Measurements from ENCODE around the gene HAGH. TPM values are rescaled to one million over a fixed set of nuclear protein-coding genes. Genes with fewer than 3 reads are reported as not detected.

HAGH gene
- total and polyA plus RNA-seq, 4 donors = 50.2 to 79.0 (median 55.6) TPM

DNA sequence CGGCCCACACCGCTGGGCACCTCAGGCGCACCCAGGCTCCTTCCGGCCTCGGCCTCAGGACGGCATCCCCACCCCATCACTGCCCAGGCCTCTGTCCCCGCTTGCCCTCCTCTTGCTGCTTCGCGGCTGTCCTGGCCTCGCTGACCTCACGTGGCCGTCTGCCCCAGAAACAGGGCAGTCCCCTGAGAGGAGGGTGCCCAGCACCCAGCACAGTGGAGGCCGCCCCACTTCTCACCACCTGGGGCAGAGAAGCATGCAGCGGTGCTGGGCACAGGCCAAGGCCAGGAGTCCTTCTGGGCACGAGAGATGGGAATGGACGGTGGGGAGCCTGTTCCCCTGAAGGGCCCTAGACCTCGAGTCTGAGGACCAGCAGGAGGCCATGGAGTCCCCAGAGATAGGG, 8.9 kb downstream of the HAGH start:
- no peak for ATAC-seq (ENCODE audit: low FRiP score)

DNA sequence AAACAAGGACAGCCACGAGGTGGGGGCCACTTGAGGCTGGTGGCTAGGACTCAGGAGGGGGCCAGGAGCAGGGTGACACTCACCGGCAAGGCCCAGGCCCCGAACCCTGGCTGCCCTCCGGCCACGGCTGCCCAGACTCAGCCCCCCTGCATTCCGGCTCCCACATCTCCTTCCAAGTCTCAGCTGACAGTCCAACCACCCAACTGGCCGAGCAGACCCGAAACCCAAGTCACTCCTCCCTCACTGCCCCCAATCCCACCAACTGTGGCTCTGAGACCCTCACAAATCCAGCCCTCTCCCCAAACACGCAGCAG, 9.4 kb downstream of the HAGH start:
- no peaks in the 10 kb centered on the region for H3K9me3 ChIP-seq (ENCODE audit: control insufficient read depth, low read length)
- intact Hi-C loops (cut with DNase I) = no loop called here
- 93 to 96% methylated on average over 9 of the region's 9 CpGs for WGBS, 2 donors
- no peak overlapping the region for H3K4me3 ChIP-seq (ENCODE audit: low read length in 2 of 2)
- H3K4me1 ChIP-seq (ENCODE audit: control insufficient read depth in 1 of 2, insufficient read depth in 2 of 2, low read length in 2 of 2) = no peaks in the 10 kb centered on the region
- peak in 1 of 2 donors; percentile 47 for DNase-seq
- peaks cover 0 to 6% of the 10 kb centered on the region in 2 donors for H3K36me3 ChIP-seq (ENCODE audit: control insufficient read depth in 1 of 2, insufficient read depth in 2 of 2, low read length in 1 of 2)
- no peak overlapping the region for H3K27ac ChIP-seq (ENCODE audit: low read depth in 1 of 2, low read length in 2 of 2)
- H3K27me3 ChIP-seq (ENCODE audit: control insufficient read depth in 1 of 2, insufficient read depth in 2 of 2, low read length in 1 of 2) = no peaks in the 10 kb centered on the region
- no peak for ATAC-seq (ENCODE audit: low FRiP score)

More for the DNA sequence above, 8.9 kb downstream of the HAGH start:
- no peak overlapping the region for H3K4me3 ChIP-seq (ENCODE audit: low read length in 2 of 2)
- no peaks in the 10 kb centered on the region for H3K9me3 ChIP-seq (ENCODE audit: control insufficient read depth, low read length)
- H3K27ac ChIP-seq (ENCODE audit: low read depth in 1 of 2, low read length in 2 of 2) = no peak overlapping the region
- peaks cover 0 to 6% of the 10 kb centered on the region in 2 donors for H3K36me3 ChIP-seq (ENCODE audit: control insufficient read depth in 1 of 2, insufficient read depth in 2 of 2, low read length in 1 of 2)
- H3K27me3 ChIP-seq (ENCODE audit: control insufficient read depth in 1 of 2, insufficient read depth in 2 of 2, low read length in 1 of 2) = no peaks in the 10 kb centered on the region
- intact Hi-C loops (cut with DNase I) = no loop called here
- DNase-seq = no peak
- H3K4me1 ChIP-seq (ENCODE audit: control insufficient read depth in 1 of 2, insufficient read depth in 2 of 2, low read length in 2 of 2) = no peaks in the 10 kb centered on the region
- 87 to 91% methylated on average over 17 of the region's 17 CpGs for WGBS, 2 donors

- intact Hi-C loops (cut with DNase I) = no loop called here
- Histone ChIP-seq H3K36me3 (ENCODE audit: control insufficient read depth in 1 of 2, insufficient read depth in 2 of 2, low read length in 1 of 2) (peaks cover 0 to 6% of the 10 kb centered on the region in 2 donors), H3K27me3 (ENCODE audit: control insufficient read depth in 1 of 2, insufficient read depth in 2 of 2, low read length in 1 of 2) (no peaks in the 10 kb centered on the region), H3K9me3 (ENCODE audit: control insufficient read depth, low read length) (no peaks in the 10 kb centered on the region), H3K27ac (ENCODE audit: low read depth in 1 of 2, low read length in 2 of 2) (no peak overlapping the region), H3K4me3 (ENCODE audit: low read length in 2 of 2) (no peak overlapping the region), H3K4me1 (ENCODE audit: control insufficient read depth in 1 of 2, insufficient read depth in 2 of 2, low read length in 2 of 2) (no peaks in the 10 kb centered on the region)
- DNase-seq = peak in 1 of 2 donors; percentile 71
- ATAC-seq (ENCODE audit: low FRiP score) = no peak
- WGBS, 2 donors = 92 to 93% methylated on average over 38 to 40 of the region's 40 CpGs
Measured at GRCh38 chr16:1816396-1817275, 10.0 kb downstream of the HAGH start.

GRCh38 chr16:1815461-1815860, 11.2 kb downstream of the HAGH start:
- no peaks in the 10 kb centered on the region for H3K4me1 ChIP-seq (ENCODE audit: control insufficient read depth in 1 of 2, insufficient read depth in 2 of 2, low read length in 2 of 2)
- 89 to 90% methylated on average over 11 of the region's 11 CpGs for WGBS, 2 donors
- no peak overlapping the region for H3K4me3 ChIP-seq (ENCODE audit: low read length in 2 of 2)
- no peaks in the 10 kb centered on the region for H3K27me3 ChIP-seq (ENCODE audit: control insufficient read depth in 1 of 2, insufficient read depth in 2 of 2, low read length in 1 of 2)
- DNase-seq (peak in 1 of 2 donors; percentile 51), ATAC-seq (ENCODE audit: low FRiP score) (no peak)
- intact Hi-C loops (cut with DNase I) = no loop called here
- peaks cover 0 to 6% of the 10 kb centered on the region in 2 donors for H3K36me3 ChIP-seq (ENCODE audit: control insufficient read depth in 1 of 2, insufficient read depth in 2 of 2, low read length in 1 of 2)
- no peaks in the 10 kb centered on the region for H3K9me3 ChIP-seq (ENCODE audit: control insufficient read depth, low read length)
- no peak overlapping the region for H3K27ac ChIP-seq (ENCODE audit: low read depth in 1 of 2, low read length in 2 of 2)

- H3K27ac ChIP-seq (ENCODE audit: low read depth in 1 of 2, low read length in 2 of 2) = no peak overlapping the region
- no peak for DNase-seq
- no peaks in the 10 kb centered on the region for H3K27me3 ChIP-seq (ENCODE audit: control insufficient read depth in 1 of 2, insufficient read depth in 2 of 2, low read length in 1 of 2)
- peak; percentile 58 for ATAC-seq (ENCODE audit: low FRiP score)
- 29 to 30% methylated on average over 17 of the region's 17 CpGs for WGBS, 2 donors
- H3K36me3 ChIP-seq (ENCODE audit: control insufficient read depth in 1 of 2, insufficient read depth in 2 of 2, low read length in 1 of 2) = peaks cover 0 to 8% of the 10 kb centered on the region in 2 donors
- intact Hi-C loops (cut with DNase I) = no loop called here
- no peaks in the 10 kb centered on the region for H3K9me3 ChIP-seq (ENCODE audit: control insufficient read depth, low read length)
- H3K4me1 ChIP-seq (ENCODE audit: control insufficient read depth in 1 of 2, insufficient read depth in 2 of 2, low read length in 2 of 2) = no peaks in the 10 kb centered on the region
- H3K4me3 ChIP-seq (ENCODE audit: low read length in 2 of 2) = no peak overlapping the region
Measured at GRCh38 chr16:1812732-1813163, 13.9 kb downstream of the HAGH start.

GRCh38 chr16:1810536-1810935, 16.1 kb downstream of the HAGH start:
- Histone ChIP-seq H3K36me3 (ENCODE audit: control insufficient read depth in 1 of 2, insufficient read depth in 2 of 2, low read length in 1 of 2) (peaks cover 0 to 2% of the 10 kb centered on the region in 2 donors), H3K9me3 (ENCODE audit: control insufficient read depth, low read length) (no peaks in the 10 kb centered on the region), H3K4me1 (ENCODE audit: control insufficient read depth in 1 of 2, insufficient read depth in 2 of 2, low read length in 2 of 2) (no peaks in the 10 kb centered on the region), H3K4me3 (ENCODE audit: low read length in 2 of 2) (no peak overlapping the region), H3K27ac (ENCODE audit: low read depth in 1 of 2, low read length in 2 of 2) (no peak overlapping the region), H3K27me3 (ENCODE audit: control insufficient read depth in 1 of 2, insufficient read depth in 2 of 2, low read length in 1 of 2) (no peaks in the 10 kb centered on the region)
- no peak for ATAC-seq (ENCODE audit: low FRiP score)
- WGBS, 2 donors = 91 to 94% methylated on average over 15 to 16 of the region's 16 CpGs
- intact Hi-C loops (cut with DNase I) = no loop called here
- DNase-seq = no peak

DNA sequence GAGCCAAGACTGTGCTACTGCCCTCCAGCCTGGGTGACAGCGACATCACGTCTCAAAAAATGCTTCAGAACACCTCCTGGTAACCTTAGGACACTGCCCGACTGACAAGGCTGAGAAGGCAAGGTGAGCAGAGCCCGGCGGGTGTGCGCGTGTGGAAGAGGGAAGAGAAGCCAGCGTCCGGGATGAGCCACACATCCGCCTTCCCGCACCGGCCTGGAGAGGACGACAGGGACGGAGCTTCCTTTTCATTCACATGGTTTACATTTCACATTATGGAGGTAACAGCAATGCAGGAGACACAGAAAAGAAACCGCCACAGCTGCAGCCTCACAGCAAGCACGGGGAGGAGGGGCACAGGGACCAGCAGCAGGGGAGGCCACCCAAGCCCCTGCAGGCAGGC, 16.5 kb downstream of the HAGH start:
- Histone ChIP-seq H3K4me1 (ENCODE audit: control insufficient read depth in 1 of 2, insufficient read depth in 2 of 2, low read length in 2 of 2) (no peaks in the 10 kb centered on the region), H3K27ac (ENCODE audit: low read depth in 1 of 2, low read length in 2 of 2) (no peak overlapping the region), H3K9me3 (ENCODE audit: control insufficient read depth, low read length) (no peaks in the 10 kb centered on the region), H3K4me3 (ENCODE audit: low read length in 2 of 2) (no peak overlapping the region), H3K36me3 (ENCODE audit: control insufficient read depth in 1 of 2, insufficient read depth in 2 of 2, low read length in 1 of 2) (peaks cover 0 to 2% of the 10 kb centered on the region in 2 donors), H3K27me3 (ENCODE audit: control insufficient read depth in 1 of 2, insufficient read depth in 2 of 2, low read length in 1 of 2) (no peaks in the 10 kb centered on the region)
- DNase-seq (no peak), ATAC-seq (ENCODE audit: low FRiP score) (no peak)
- intact Hi-C loops (cut with DNase I) = no loop called here
- 91 to 93% methylated on average over 15 to 16 of the region's 16 CpGs for WGBS, 2 donors

- ATAC-seq (ENCODE audit: low FRiP score) = peak; percentile 46
- no peaks in the 10 kb centered on the region for H3K4me1 ChIP-seq (ENCODE audit: control insufficient read depth in 1 of 2, insufficient read depth in 2 of 2, low read length in 2 of 2)
- no peak overlapping the region for H3K4me3 ChIP-seq (ENCODE audit: low read length in 2 of 2)
- no peaks in the 10 kb centered on the region for H3K9me3 ChIP-seq (ENCODE audit: control insufficient read depth, low read length)
- no peak overlapping the region for H3K27ac ChIP-seq (ENCODE audit: low read depth in 1 of 2, low read length in 2 of 2)
- DNase-seq = peak in 1 of 2 donors; percentile 58
- H3K36me3 ChIP-seq (ENCODE audit: control insufficient read depth in 1 of 2, insufficient read depth in 2 of 2, low read length in 1 of 2) = peaks cover 0 to 2% of the 10 kb centered on the region in 2 donors
- intact Hi-C loops (cut with DNase I) = no loop called here
- WGBS, 2 donors = 62 to 76% methylated on average over 28 of the region's 28 CpGs
- no peaks in the 10 kb centered on the region for H3K27me3 ChIP-seq (ENCODE audit: control insufficient read depth in 1 of 2, insufficient read depth in 2 of 2, low read length in 1 of 2)
Measured at GRCh38 chr16:1809281-1809801, 17.3 kb downstream of the HAGH start.

GRCh38 chr16:1808691-1809090, 17.9 kb downstream of the HAGH start:
- Histone ChIP-seq H3K4me3 (ENCODE audit: low read length in 2 of 2) (no peak overlapping the region), H3K27ac (ENCODE audit: low read depth in 1 of 2, low read length in 2 of 2) (no peak overlapping the region), H3K4me1 (ENCODE audit: control insufficient read depth in 1 of 2, insufficient read depth in 2 of 2, low read length in 2 of 2) (no peaks in the 10 kb centered on the region), H3K36me3 (ENCODE audit: control insufficient read depth in 1 of 2, insufficient read depth in 2 of 2, low read length in 1 of 2) (peaks cover 0 to 2% of the 10 kb centered on the region in 2 donors), H3K27me3 (ENCODE audit: control insufficient read depth in 1 of 2, insufficient read depth in 2 of 2, low read length in 1 of 2) (no peaks in the 10 kb centered on the region), H3K9me3 (ENCODE audit: control insufficient read depth, low read length) (no peaks in the 10 kb centered on the region)
- DNase-seq (no peak), ATAC-seq (ENCODE audit: low FRiP score) (no peak)
- WGBS, 2 donors = 79 to 88% methylated on average over 18 of the region's 18 CpGs
- intact Hi-C loops (cut with DNase I) = no loop called here

Data from aorta (tissue), 5 donors.